ENCODE measurements around the gene ATP2B3. TPM values are rescaled to one million over a fixed set of nuclear protein-coding genes. Genes with fewer than 3 reads are reported as not detected.

ATP2B3 gene
- total RNA-seq, 2 donors from 2014 or later, result 0.68 to 0.85 TPM

DNA sequence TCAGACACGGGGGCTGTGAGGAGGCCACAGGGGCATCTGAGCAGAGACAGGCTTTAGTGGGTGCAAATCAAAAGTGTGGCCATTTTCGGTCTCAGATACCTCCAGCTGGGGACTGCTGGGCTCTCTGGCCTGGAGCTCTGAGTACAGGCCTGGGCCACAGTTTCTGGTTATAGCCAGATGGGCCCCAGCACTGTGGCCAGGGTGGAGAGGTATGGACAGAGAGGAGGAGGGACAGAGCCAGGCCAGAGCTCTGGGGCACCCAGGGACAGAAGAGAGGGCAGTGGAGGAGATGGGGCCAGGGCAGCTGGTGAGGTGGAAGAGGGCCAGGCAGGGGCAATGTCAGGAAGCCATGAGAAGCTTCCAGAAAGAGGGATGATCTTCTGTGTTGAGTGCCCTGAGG lies 61.4 kb downstream of the ATP2B3 start:
- DNase-seq (ENCODE audit: low spot score) (no peak), ATAC-seq (ENCODE audit: insufficient number of reproducible peaks, low FRiP score, low read depth) (no peak)
- TF ChIP-seq, protein P1, sequence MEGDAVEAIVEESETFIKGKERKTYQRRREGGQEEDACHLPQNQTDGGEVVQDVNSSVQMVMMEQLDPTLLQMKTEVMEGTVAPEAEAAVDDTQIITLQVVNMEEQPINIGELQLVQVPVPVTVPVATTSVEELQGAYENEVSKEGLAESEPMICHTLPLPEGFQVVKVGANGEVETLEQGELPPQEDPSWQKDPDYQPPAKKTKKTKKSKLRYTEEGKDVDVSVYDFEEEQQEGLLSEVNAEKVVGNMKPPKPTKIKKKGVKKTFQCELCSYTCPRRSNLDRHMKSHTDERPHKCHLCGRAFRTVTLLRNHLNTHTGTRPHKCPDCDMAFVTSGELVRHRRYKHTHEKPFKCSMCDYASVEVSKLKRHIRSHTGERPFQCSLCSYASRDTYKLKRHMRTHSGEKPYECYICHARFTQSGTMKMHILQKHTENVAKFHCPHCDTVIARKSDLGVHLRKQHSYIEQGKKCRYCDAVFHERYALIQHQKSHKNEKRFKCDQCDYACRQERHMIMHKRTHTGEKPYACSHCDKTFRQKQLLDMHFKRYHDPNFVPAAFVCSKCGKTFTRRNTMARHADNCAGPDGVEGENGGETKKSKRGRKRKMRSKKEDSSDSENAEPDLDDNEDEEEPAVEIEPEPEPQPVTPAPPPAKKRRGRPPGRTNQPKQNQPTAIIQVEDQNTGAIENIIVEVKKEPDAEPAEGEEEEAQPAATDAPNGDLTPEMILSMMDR (IDR thresholded peaks at IDR 0.05), result no peak
- H3K4me3 ChIP-seq, result no peak overlapping the region
- H3K27me3 ChIP-seq (replicated peaks; ENCODE audit: insufficient read depth), result no peaks in the 10 kb centered on the region
- no peak overlapping the region for H3K27ac ChIP-seq
- no peaks in the 10 kb centered on the region for H3K36me3 ChIP-seq
- H3K4me1 ChIP-seq (ENCODE audit: control insufficient read depth in 1 of 2, low read depth in 2 of 2), result no peaks in the 10 kb centered on the region
- no peaks in the 10 kb centered on the region for H3K9me3 ChIP-seq

GRCh38 chrX:153580700-153581386 lies 63.4 kb downstream of the ATP2B3 start:
- TF ChIP-seq, protein P1 (IDR thresholded peaks at IDR 0.05), result no peak
- no peak for ATAC-seq (ENCODE audit: insufficient number of reproducible peaks, low FRiP score, low read depth)
- H3K27me3 ChIP-seq (replicated peaks; ENCODE audit: insufficient read depth), result no peaks in the 10 kb centered on the region

GRCh38 chrX:153582896-153583295 lies 65.5 kb downstream of the ATP2B3 start:
- no peak overlapping the region for H3K4me3 ChIP-seq
- no peak overlapping the region for H3K27ac ChIP-seq
- no peaks in the 10 kb centered on the region for H3K4me1 ChIP-seq (ENCODE audit: control insufficient read depth in 1 of 2, low read depth in 2 of 2)
- no peaks in the 10 kb centered on the region for H3K36me3 ChIP-seq
- no peaks in the 10 kb centered on the region for H3K9me3 ChIP-seq
- DNase-seq (ENCODE audit: low spot score) (no peak), ATAC-seq (ENCODE audit: insufficient number of reproducible peaks, low FRiP score, low read depth) (no peak)
- no peaks in the 10 kb centered on the region for H3K27me3 ChIP-seq (replicated peaks; ENCODE audit: insufficient read depth)
- TF ChIP-seq, protein P1 (IDR thresholded peaks at IDR 0.05), result no peak

More at GRCh38 chrX:153580700-153581386, 63.4 kb downstream of the ATP2B3 start:
- DNase-seq (ENCODE audit: low spot score), result no peak
- no peaks in the 10 kb centered on the region for H3K4me1 ChIP-seq (ENCODE audit: control insufficient read depth in 1 of 2, low read depth in 2 of 2)
- no peak overlapping the region for H3K4me3 ChIP-seq
- H3K36me3 ChIP-seq, result no peaks in the 10 kb centered on the region
- no peak overlapping the region for H3K27ac ChIP-seq
- no peaks in the 10 kb centered on the region for H3K9me3 ChIP-seq

GRCh38 chrX:153583433-153583832 lies 66.0 kb downstream of the ATP2B3 start:
- Histone ChIP-seq H3K9me3 (no peaks in the 10 kb centered on the region), H3K36me3 (no peaks in the 10 kb centered on the region), H3K27me3 (replicated peaks; ENCODE audit: insufficient read depth) (no peaks in the 10 kb centered on the region), H3K27ac (no peak overlapping the region), H3K4me3 (no peak overlapping the region), H3K4me1 (ENCODE audit: control insufficient read depth in 1 of 2, low read depth in 2 of 2) (no peaks in the 10 kb centered on the region)
- TF ChIP-seq, protein P1 (IDR thresholded peaks at IDR 0.05), result no peak
- ATAC-seq (ENCODE audit: insufficient number of reproducible peaks, low FRiP score, low read depth) (no peak), DNase-seq (ENCODE audit: low spot score) (no peak)

GRCh38 chrX:153585827-153586226 lies 68.4 kb downstream of the ATP2B3 start:
- TF ChIP-seq, protein P1 (IDR thresholded peaks at IDR 0.05), result no peak
- peaks cover 4% of the 10 kb centered on the region for H3K36me3 ChIP-seq
- no peak overlapping the region for H3K4me3 ChIP-seq
- no peaks in the 10 kb centered on the region for H3K27me3 ChIP-seq (replicated peaks; ENCODE audit: insufficient read depth)
- no peaks in the 10 kb centered on the region for H3K9me3 ChIP-seq
- no peak for DNase-seq (ENCODE audit: low spot score)
- ATAC-seq (ENCODE audit: insufficient number of reproducible peaks, low FRiP score, low read depth), result no peak
- no peak overlapping the region for H3K27ac ChIP-seq
- H3K4me1 ChIP-seq (ENCODE audit: control insufficient read depth in 1 of 2, low read depth in 2 of 2), result no peaks in the 10 kb centered on the region

All from thoracic aorta (tissue), 2 donors.